ENCODE measurements around the gene ZBTB5.

ZBTB5 gene

DNA sequence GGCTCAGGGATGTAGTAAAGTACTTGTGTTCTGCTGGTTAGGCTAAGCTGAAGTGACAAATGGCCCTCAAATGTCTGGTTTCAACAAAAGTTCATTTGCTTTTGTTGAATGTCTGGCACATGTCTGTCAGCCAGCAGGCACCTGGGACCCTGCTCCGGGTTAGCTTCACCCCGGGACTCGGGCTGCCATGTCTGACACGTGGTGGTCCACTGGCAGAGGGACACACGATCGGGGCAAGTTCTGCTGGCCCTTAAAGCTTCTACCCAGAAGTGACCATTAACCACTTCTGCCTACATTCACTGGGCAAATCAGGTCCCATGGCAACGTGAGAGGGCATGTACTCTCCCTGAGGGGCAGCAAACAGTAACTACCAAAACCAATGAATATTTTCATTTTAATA, 44.3 kb upstream of the ZBTB5 start:
- peaks cover 9% of the 10 kb centered on the region for H3K4me1 Mint-ChIP-seq
- H3K36me3 Mint-ChIP-seq (ENCODE audit: low read depth), result peaks cover 40% of the 10 kb centered on the region
- no peaks in the 10 kb centered on the region for H3K9me3 Mint-ChIP-seq
- H3K27me3 Mint-ChIP-seq (ENCODE audit: low read depth, poor library complexity), result no peaks in the 10 kb centered on the region
- no peak for DNase-seq
- peak overlapping the region; percentile 59 for H3K27ac Mint-ChIP-seq
- no peak overlapping the region for H3K4me3 Mint-ChIP-seq
- TF ChIP-seq, protein P1, sequence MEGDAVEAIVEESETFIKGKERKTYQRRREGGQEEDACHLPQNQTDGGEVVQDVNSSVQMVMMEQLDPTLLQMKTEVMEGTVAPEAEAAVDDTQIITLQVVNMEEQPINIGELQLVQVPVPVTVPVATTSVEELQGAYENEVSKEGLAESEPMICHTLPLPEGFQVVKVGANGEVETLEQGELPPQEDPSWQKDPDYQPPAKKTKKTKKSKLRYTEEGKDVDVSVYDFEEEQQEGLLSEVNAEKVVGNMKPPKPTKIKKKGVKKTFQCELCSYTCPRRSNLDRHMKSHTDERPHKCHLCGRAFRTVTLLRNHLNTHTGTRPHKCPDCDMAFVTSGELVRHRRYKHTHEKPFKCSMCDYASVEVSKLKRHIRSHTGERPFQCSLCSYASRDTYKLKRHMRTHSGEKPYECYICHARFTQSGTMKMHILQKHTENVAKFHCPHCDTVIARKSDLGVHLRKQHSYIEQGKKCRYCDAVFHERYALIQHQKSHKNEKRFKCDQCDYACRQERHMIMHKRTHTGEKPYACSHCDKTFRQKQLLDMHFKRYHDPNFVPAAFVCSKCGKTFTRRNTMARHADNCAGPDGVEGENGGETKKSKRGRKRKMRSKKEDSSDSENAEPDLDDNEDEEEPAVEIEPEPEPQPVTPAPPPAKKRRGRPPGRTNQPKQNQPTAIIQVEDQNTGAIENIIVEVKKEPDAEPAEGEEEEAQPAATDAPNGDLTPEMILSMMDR (IDR thresholded peaks at IDR 0.05), result no peak

DNA sequence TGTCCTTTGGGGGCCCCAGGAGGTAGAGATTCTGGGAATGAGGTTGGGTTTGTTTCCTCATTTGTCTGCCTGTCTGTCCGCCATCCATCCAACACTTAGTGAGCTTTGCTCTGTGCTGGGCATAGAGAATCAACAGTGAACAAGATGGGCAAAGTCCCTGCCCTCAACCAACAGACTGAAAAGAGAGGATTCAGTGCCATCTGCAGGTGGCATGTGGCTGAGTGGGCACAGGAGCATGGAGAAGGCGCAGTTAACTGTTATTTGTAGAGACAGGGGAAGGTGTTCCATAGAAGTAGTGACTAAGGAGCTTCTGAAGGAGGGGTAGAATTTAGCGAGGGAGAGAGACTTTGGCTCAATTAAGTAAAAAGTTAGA, 43.6 kb upstream of the ZBTB5 start:
- Mint-ChIP-seq H3K36me3 (ENCODE audit: low read depth) (peaks cover 37% of the 10 kb centered on the region), H3K4me3 (no peak overlapping the region), H3K27me3 (ENCODE audit: low read depth, poor library complexity) (no peaks in the 10 kb centered on the region), H3K4me1 (peaks cover 9% of the 10 kb centered on the region), H3K27ac (peak overlapping the region; percentile 81), H3K9me3 (no peaks in the 10 kb centered on the region)
- DNase-seq, result no peak
- TF ChIP-seq, protein P1 (IDR thresholded peaks at IDR 0.05), result no peak

DNA sequence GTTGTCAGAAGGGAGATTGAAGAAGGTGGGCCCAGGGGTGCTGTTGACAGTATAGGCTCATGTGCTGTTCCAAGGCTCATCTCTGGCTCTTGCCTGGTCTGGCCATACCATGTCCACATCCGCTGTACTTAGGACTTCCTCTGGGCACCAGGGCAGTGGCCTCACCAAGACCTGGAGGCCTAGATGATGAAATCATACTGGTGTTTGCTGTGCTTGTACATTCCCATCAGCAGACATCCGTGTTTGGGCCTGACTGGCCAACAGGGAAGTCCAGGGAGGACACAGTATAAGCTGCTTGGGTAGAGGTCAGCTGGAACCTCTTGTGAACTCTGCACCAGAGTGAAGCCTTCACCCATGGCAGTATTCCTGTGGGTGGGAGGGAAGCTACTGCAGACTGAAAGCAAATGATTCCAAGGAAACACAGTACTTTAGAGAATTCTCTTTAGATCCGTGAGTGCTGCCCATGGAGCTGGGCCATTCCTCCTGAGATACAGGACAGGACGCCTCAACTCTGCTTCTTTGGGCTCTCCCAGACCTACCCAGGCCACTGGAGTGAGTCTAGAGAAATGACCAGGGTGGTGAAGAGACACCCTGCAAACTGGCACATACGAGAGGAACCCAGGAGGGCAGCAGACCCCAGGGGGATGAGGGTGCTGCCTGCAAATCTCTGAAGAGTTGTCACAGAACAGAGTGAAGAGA, 43.0 kb upstream of the ZBTB5 start:
- H3K4me1 Mint-ChIP-seq, result peaks cover 9% of the 10 kb centered on the region
- no peak for DNase-seq
- peak overlapping the region; percentile 21 for H3K27ac Mint-ChIP-seq
- peaks cover 41% of the 10 kb centered on the region for H3K36me3 Mint-ChIP-seq (ENCODE audit: low read depth)
- TF ChIP-seq, protein P1 (IDR thresholded peaks at IDR 0.05), result no peak
- H3K4me3 Mint-ChIP-seq, result no peak overlapping the region
- H3K9me3 Mint-ChIP-seq, result no peaks in the 10 kb centered on the region
- H3K27me3 Mint-ChIP-seq (ENCODE audit: low read depth, poor library complexity), result no peaks in the 10 kb centered on the region

DNA sequence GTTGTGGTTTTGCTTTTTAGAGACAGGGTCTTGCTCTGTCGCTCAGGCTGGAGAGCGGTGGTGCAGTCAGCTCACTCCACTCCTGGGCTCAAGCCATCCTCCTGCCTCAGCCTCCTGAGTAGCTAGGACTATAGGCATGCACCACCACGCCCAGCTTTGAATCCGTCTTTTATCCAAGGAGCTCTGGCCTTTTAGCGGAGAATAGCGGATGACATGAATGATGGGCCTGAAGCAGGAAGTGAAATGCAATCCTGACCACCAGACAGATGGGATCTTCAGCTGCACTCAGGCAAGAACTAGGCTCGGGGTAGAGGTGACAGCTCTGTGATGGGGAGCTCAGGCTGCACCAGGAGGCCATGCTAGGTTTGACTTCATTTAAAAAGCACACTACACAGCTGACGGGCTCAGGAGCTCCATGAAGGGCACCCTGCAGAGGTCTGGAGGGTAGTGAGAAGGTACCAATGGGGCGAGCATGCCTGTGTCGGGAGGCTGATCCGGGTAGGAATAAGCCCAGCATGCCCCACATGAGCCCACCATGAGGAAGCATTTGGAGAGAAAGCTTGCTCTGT, 42.4 kb upstream of the ZBTB5 start:
- Mint-ChIP-seq H3K36me3 (ENCODE audit: low read depth) (peaks cover 42% of the 10 kb centered on the region), H3K27ac (peak overlapping the region; percentile 83), H3K4me1 (peaks cover 9% of the 10 kb centered on the region), H3K9me3 (no peaks in the 10 kb centered on the region), H3K4me3 (no peak overlapping the region), H3K27me3 (ENCODE audit: low read depth, poor library complexity) (no peaks in the 10 kb centered on the region)
- no peak for DNase-seq
- TF ChIP-seq, protein P1 (IDR thresholded peaks at IDR 0.05), result no peak

DNA sequence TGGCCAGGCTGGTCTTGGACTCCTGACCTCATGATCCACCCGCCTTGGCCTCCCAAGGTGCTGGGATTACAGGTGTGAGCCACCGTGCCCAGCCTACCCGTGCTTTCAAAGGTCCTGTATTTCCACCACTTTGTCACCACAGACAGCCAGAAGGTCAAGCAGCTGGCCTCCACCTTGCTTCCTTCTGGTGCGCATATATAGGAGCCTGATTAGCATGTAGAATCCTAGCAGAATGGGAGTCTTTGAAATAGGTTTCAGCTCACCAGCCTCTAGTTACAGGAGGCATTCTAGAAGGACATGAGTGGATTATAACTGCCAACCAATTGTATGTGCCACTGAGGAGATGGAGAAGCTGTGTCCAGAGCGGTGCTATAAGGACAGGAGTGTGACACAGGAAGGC, 39.4 kb upstream of the ZBTB5 start:
- TF ChIP-seq, protein P1 (IDR thresholded peaks at IDR 0.05), result no peak
- H3K9me3 Mint-ChIP-seq, result no peaks in the 10 kb centered on the region
- peaks cover 9% of the 10 kb centered on the region for H3K4me1 Mint-ChIP-seq
- H3K27me3 Mint-ChIP-seq (ENCODE audit: low read depth, poor library complexity), result no peaks in the 10 kb centered on the region
- no peak for DNase-seq
- no peak overlapping the region for H3K4me3 Mint-ChIP-seq
- peaks cover 58% of the 10 kb centered on the region for H3K36me3 Mint-ChIP-seq (ENCODE audit: low read depth)
- no peak overlapping the region for H3K27ac Mint-ChIP-seq

DNA sequence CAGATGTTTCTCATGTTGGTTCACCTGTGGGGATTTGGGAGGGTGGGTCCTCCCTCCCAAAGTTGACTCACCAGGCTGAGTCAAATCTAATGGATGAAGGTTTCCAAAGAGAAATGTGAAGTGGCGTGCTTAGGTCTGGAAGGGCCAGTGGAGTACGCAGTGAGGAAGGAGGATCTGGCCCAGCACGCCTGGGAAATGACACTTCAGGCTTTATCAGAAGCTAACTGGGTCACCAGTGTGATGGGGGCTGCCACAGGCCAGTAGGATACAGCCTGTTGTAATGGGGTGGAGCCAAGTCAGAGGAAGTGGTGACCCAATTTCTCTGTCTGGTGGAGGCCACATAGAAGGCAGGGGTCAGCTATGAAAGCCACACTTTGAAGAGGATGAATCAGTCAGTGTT, 38.5 kb upstream of the ZBTB5 start:
- Mint-ChIP-seq H3K4me1 (peaks cover 9% of the 10 kb centered on the region), H3K36me3 (ENCODE audit: low read depth) (peaks cover 63% of the 10 kb centered on the region), H3K27ac (peak overlapping the region; percentile 79)

More for the DNA sequence above, 38.5 kb upstream of the ZBTB5 start:
- H3K27me3 Mint-ChIP-seq (ENCODE audit: low read depth, poor library complexity), result no peaks in the 10 kb centered on the region
- H3K4me3 Mint-ChIP-seq, result no peak overlapping the region
- TF ChIP-seq, protein P1 (IDR thresholded peaks at IDR 0.05), result no peak
- no peaks in the 10 kb centered on the region for H3K9me3 Mint-ChIP-seq
- DNase-seq, result no peak
